Measurements from ENCODE around the gene BBOX1.

- no peak for TF ChIP-seq CTCF (IDR thresholded peaks at IDR 0.05; ENCODE audit: control extremely low read depth in 1 of 3, insufficient read depth in 1 of 3, low read depth in 1 of 3, low read length in 3 of 3)
- TF ChIP-seq EP300 (IDR thresholded peaks at IDR 0.05; ENCODE audit: borderline replicate concordance in 1 of 2, low read depth in 2 of 2, low read length in 2 of 2): no peak
- no peak for TF ChIP-seq TAF1 (IDR thresholded peaks at IDR 0.05; ENCODE audit: low read depth, low read length)
- TF ChIP-seq CEBPB (IDR thresholded peaks at IDR 0.05; ENCODE audit: low read depth, low read length): no peak
These were observed 48.5 kb upstream of the BBOX1 start for GRCh38 chr11:26992031-26992541.

All from H1 (cell line).